ENCODE results near the gene ATP1B3.

The ATP1B3 gene

DNA sequence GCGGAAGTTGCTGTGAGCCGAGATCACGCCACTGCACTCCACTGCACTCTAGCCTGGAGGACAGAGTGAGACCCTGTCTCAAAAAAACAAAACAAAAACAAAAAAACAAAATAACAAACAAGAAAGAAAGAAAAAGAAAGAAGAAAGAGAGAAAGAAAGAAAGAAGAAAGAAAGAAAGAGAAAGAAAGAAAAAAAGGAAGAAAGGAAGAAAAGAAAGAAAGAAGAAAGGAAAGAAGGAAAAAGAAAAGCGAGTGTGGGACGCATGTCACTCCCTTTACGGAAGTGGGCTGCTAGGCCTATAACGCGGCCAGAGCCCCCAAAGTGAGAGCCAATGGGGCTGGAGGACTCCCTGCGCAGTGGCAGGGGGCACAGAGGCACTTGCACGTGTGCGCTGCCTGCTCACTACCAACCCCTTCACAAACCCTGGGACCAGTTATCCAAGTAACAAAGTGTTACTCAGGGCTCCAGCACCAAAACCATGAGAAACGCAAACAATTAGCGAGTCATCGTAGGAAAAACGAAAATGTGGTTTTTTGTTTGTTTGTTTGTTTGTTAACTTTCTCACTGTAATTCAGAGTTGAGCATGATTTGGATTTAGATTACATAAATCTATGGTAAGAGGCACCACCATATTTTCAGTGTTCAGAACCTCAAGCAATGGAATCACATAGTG is 40.8 kb upstream of the ATP1B3 start:
- no peaks in the 10 kb centered on the region for H3K4me1 ChIP-seq
- H3K36me3 ChIP-seq: no peaks in the 10 kb centered on the region
- intact Hi-C loops (cut with DNase I; ENCODE audit: low total_unique reads): no loop called here
- H3K27me3 ChIP-seq: no peaks in the 10 kb centered on the region
- no peak for DNase-seq
- no peaks in the 10 kb centered on the region for H3K9me3 ChIP-seq
- no peak overlapping the region for H3K27ac ChIP-seq
- TF ChIP-seq, protein P1, sequence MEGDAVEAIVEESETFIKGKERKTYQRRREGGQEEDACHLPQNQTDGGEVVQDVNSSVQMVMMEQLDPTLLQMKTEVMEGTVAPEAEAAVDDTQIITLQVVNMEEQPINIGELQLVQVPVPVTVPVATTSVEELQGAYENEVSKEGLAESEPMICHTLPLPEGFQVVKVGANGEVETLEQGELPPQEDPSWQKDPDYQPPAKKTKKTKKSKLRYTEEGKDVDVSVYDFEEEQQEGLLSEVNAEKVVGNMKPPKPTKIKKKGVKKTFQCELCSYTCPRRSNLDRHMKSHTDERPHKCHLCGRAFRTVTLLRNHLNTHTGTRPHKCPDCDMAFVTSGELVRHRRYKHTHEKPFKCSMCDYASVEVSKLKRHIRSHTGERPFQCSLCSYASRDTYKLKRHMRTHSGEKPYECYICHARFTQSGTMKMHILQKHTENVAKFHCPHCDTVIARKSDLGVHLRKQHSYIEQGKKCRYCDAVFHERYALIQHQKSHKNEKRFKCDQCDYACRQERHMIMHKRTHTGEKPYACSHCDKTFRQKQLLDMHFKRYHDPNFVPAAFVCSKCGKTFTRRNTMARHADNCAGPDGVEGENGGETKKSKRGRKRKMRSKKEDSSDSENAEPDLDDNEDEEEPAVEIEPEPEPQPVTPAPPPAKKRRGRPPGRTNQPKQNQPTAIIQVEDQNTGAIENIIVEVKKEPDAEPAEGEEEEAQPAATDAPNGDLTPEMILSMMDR (IDR thresholded peaks at IDR 0.05): no peak
- no peak overlapping the region for H3K4me3 ChIP-seq

DNA sequence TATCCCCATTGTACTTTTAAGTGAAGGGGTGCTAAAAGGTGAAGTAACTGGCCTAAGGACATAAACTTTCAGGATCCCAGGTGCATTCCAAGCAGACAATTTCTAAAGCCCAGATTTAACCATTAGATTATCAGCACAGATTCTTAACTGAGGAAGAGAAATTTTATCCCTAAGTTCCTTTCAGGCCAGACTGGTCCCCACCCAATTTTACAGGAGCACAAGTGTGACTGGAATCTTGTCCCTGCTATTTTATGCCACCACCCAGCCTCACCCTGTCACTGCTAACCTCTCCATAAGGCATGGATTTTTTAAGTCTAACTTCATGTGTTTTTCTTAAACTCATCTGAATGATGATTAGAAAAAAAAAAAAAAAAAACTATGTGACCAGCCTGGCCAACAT is 37.1 kb upstream of the ATP1B3 start:
- no peak overlapping the region for H3K4me3 ChIP-seq
- TF ChIP-seq, protein P1 (IDR thresholded peaks at IDR 0.05): no peak
- H3K36me3 ChIP-seq: no peaks in the 10 kb centered on the region
- H3K9me3 ChIP-seq: no peaks in the 10 kb centered on the region
- DNase-seq: no peak
- H3K4me1 ChIP-seq: no peaks in the 10 kb centered on the region
- H3K27me3 ChIP-seq: no peaks in the 10 kb centered on the region
- no peak overlapping the region for H3K27ac ChIP-seq
- intact Hi-C loops (cut with DNase I; ENCODE audit: low total_unique reads): no loop called here

DNA sequence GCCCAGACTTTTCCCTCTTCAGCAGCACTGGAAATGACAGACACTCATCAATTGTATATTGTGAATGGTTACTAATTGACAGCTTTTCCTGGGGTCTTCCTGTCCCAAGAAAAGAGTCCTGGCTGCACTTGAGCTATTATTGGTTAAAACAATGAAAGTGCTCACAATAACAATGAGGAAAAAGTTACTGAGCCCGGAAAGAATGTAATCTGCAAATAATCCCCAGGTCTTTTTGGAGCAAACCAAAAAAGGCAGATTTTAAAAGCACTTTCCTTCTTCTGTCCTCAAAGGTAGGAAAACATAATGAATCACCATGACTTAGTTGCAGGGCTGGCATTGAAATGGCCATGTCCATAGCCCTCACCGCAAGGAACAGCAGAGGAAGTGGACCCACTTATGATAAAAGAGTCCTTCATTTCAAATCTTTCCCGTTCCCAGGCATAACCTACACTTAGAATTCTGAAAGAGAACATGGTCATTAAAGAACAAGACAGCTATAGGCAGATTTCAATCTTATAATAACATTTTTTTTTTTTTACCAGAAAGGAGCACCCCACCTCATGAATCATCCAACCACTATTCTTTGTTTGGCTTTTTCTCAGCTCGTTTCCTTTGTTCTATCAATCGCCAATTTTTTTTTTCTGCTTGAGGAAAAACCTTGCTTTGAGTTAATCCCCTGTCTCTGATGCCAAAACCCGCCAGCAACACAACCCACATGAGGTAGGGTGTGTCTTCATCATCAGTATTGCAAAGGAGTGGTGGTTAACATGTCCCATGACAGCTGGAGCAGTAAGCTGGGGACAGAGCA is 35.5 kb upstream of the ATP1B3 start:
- Histone ChIP-seq H3K4me3 (no peak overlapping the region), H3K36me3 (no peaks in the 10 kb centered on the region), H3K27ac (no peak overlapping the region), H3K9me3 (no peaks in the 10 kb centered on the region), H3K27me3 (no peaks in the 10 kb centered on the region), H3K4me1 (no peaks in the 10 kb centered on the region)
- no peak for DNase-seq
- intact Hi-C loops (cut with DNase I; ENCODE audit: low total_unique reads): no loop called here
- TF ChIP-seq, protein P1 (IDR thresholded peaks at IDR 0.05): no peak

DNA sequence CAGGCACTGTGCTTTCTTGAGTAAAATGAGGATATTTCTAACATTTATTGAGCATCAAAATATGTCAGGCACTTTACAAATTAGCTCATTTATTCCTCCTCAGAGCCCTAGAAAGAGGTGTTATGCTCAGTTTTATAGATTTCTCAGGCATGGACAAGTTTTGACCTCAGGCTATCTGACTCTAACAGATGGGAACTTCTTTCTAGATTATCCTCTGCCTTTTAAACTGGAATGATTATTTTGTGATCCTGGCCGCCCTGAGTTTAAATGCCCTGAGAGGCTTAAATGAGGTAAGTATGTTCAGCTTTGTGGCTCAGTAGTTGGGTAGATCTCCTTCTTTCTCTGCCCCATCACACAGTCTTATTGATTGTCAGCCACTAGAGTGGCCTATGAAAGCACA is 32.3 kb upstream of the ATP1B3 start:
- no peaks in the 10 kb centered on the region for H3K9me3 ChIP-seq
- no peak overlapping the region for H3K27ac ChIP-seq
- H3K4me3 ChIP-seq: no peak overlapping the region
- H3K36me3 ChIP-seq: no peaks in the 10 kb centered on the region
- TF ChIP-seq, protein P1 (IDR thresholded peaks at IDR 0.05): no peak
- H3K27me3 ChIP-seq: no peaks in the 10 kb centered on the region
- DNase-seq: no peak
- no peaks in the 10 kb centered on the region for H3K4me1 ChIP-seq
- intact Hi-C loops (cut with DNase I; ENCODE audit: low total_unique reads): no loop called here

DNA sequence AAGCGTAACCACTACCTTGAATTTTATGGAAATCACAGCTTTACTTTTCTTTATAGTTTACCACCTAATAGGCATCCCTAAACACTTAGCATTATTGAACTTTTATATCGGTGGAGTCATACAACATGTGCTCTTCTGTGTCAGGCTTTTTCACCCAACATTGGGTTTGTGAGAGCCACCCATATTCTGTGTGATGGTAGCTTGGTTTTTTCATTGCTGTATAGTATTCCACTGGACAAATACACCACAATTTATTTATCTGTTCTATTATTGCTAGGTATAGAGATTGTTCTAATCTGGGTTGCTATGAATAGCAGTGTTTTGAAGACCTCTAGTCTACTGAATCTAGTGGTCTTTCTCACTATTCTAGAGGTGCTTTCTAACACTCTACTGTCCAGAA is 31.6 kb upstream of the ATP1B3 start:
- Histone ChIP-seq H3K27me3 (no peaks in the 10 kb centered on the region), H3K4me3 (no peak overlapping the region), H3K4me1 (no peaks in the 10 kb centered on the region), H3K9me3 (no peaks in the 10 kb centered on the region), H3K36me3 (no peaks in the 10 kb centered on the region), H3K27ac (no peak overlapping the region)
- DNase-seq: no peak
- TF ChIP-seq, protein P1 (IDR thresholded peaks at IDR 0.05): no peak
- intact Hi-C loops (cut with DNase I; ENCODE audit: low total_unique reads): no loop called here

Data from tibial artery (tissue), 4 donors.